Naive thymus-derived CD8-positive, alpha-beta T cell (primary cell): Measurements from ENCODE around the gene SH3BGR. TPM values are rescaled to one million over a fixed set of nuclear protein-coding genes. Genes with fewer than 3 reads are reported as not detected.

Experiments
- ATAC-seq, 2 donors: fragments of 150-1000 bp; cut with Tn5 transposase in 1 of 2; sonication (Bioruptor Pico), chemical (Tn5 transposase) in 1 of 2; 1 replicate in 1 of 2; 2 replicates in 1 of 2; pipeline ENCODE4 v1.10.0; 2021; ENCODE audit warnings: mild to moderate bottlenecking in 2 of 2, moderate library complexity in 2 of 2
- POLR2A ChIA-PET: fragments of 350-600 bp; sonication (Branson Sonifier 250); formaldehyde crosslinking; loops from one replicate; lab custom pipeline; 2021; ENCODE audit warnings: antibody characterized with exemption; lab: Charles Lee
- DNase-seq, 10 donors: peaks; one replicate each; pipeline versions ENCODE4 v3.0.0 to v3.0.0-alpha.2; 2020 to 2022
- H3K27ac Mint-ChIP-seq, 10 donors: one replicate each; pipeline ENCODE4 v1.8.0; 2020 to 2022; ENCODE audit warnings: mild to moderate bottlenecking in 10 of 10, mixed read lengths in 10 of 10, moderate library complexity in 4 of 10, inconsistent platforms in 1 of 10
- H3K27me3 Mint-ChIP-seq, 5 donors: one replicate each; pipeline ENCODE4 v1.8.0; 2021 to 2022; ENCODE audit warnings: mixed read lengths in 5 of 5
- H3K36me3 Mint-ChIP-seq, 3 donors: one replicate each; pipeline ENCODE4 v1.8.0; 2020 to 2022; ENCODE audit warnings: mixed read lengths in 3 of 3, mild to moderate bottlenecking in 2 of 3, inconsistent platforms in 1 of 3
- H3K4me1 Mint-ChIP-seq, 4 donors: one replicate each; pipeline ENCODE4 v1.8.0; 2021 to 2022; ENCODE audit warnings: mixed read lengths in 4 of 4
- H3K4me3 Mint-ChIP-seq, 10 donors: one replicate each; pipeline ENCODE4 v1.8.0; 2020 to 2022; ENCODE audit warnings: mild to moderate bottlenecking in 10 of 10, mixed read lengths in 10 of 10, moderate library complexity in 6 of 10, inconsistent platforms in 1 of 10
- H3K9me3 Mint-ChIP-seq, 9 donors: one replicate each; pipeline ENCODE4 v1.8.0; 2020 to 2022; ENCODE audit warnings: mixed read lengths in 9 of 9, mild to moderate bottlenecking in 3 of 9, inconsistent platforms in 1 of 9, moderate library complexity in 1 of 9
- polyA plus RNA-seq, 3 donors: library from polyadenylated mRNA; unstranded; fragments of 300-500 nt; fragmentation: Illumina TruSeq; gene quantifications; one replicate each; pipeline ENCODE4 v1.2.3, GENCODE V29; 2021
- total RNA-seq, 8 experiments: library from RNA in 2 of 8; stranded (reverse) in 2 of 8; gene quantifications; one replicate each; pipeline ENCODE4 v1.2.3 and lab custom pipeline; 2021 to 2026

The SH3BGR gene
- total and polyA plus RNA-seq, 5 experiments from 2014 or later, result 2.1 to 5.7 (median 3.5) TPM

DNA sequence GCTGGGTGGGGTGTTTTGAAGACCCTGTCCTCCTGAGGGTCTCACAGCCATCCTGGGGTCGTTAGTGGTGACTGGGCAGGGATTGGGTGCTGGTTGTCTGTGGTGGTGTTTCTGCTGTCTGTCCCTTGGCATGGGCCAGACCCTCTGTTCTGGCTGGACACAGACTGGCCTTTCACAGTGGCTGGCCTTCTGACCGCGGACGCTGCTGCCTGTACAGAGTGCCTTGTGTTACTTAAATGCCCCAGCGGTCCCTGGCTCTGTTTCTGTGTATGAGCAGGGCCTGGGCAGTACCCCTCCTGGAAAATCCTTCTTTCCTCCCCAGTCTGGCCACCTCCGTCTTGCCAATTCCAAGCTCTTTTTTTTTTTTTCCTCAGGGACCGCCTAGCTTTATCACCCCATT is 50.9 kb downstream of the SH3BGR start:
- peaks cover 0 to 14% (median 2%) of the 10 kb centered on the region in 3 donors for H3K36me3 Mint-ChIP-seq
- no peak overlapping the region for H3K4me3 Mint-ChIP-seq

DNA sequence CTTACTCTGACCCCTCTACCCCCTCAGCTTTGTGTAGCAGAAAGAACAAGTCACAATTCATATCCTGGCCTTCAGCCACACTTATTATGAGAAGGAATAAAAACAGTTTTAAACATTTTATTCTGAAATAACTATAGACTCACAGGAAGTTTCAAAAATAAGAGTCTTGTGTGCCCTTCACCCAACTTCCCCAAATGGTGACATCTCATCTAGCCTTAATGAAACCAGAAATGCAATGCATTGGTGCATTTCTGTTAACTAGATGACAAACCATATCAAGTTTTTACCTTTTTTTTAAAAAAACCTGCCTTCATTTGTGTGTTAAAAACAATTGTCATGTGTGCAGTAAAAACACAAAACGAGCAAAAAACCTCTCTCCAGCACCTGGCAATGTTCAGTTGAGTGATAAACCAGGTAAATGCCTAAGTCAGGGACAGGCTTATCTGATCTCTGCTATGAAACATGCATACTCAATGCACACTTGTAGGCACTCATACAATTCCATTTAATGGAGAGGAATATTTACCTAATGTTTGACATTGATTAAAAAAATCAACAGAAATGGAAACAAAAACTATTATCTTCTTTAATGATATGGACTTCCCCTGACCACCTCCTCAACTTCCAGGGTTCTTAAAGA is 51.5 kb downstream of the SH3BGR start:
- Mint-ChIP-seq H3K4me3 (no peak overlapping the region), H3K27ac (no peak overlapping the region), H3K27me3 (no peaks in the 10 kb centered on the region), H3K4me1 (no peaks in the 10 kb centered on the region), H3K36me3 (peaks cover 0 to 14% (median 2%) of the 10 kb centered on the region in 3 donors), H3K9me3 (peaks cover 0 to 12% (median 0%) of the 10 kb centered on the region in 9 donors)
- DNase-seq (no peak), ATAC-seq (no peak)
- POLR2A ChIA-PET, result no interaction called here

More for the DNA sequence above, 50.9 kb downstream of the SH3BGR start:
- POLR2A ChIA-PET, result no interaction called here
- no peaks in the 10 kb centered on the region for H3K4me1 Mint-ChIP-seq
- H3K9me3 Mint-ChIP-seq, result peaks cover 0 to 12% (median 0%) of the 10 kb centered on the region in 9 donors
- no peak for DNase-seq
- no peak for ATAC-seq
- no peaks in the 10 kb centered on the region for H3K27me3 Mint-ChIP-seq
- no peak overlapping the region for H3K27ac Mint-ChIP-seq

- no peaks in the 10 kb centered on the region for H3K4me1 Mint-ChIP-seq
- H3K27me3 Mint-ChIP-seq, result no peaks in the 10 kb centered on the region
- DNase-seq (no peak), ATAC-seq (no peak)
- no peak overlapping the region for H3K27ac Mint-ChIP-seq
- peaks cover 0 to 14% (median 2%) of the 10 kb centered on the region in 3 donors for H3K36me3 Mint-ChIP-seq
- H3K9me3 Mint-ChIP-seq, result peaks cover 0 to 12% (median 0%) of the 10 kb centered on the region in 9 donors
- H3K4me3 Mint-ChIP-seq, result no peak overlapping the region
- POLR2A ChIA-PET, result no interaction called here
These were observed 52.5 kb downstream of the SH3BGR start for GRCh38 chr21:39504230-39504629.

DNA sequence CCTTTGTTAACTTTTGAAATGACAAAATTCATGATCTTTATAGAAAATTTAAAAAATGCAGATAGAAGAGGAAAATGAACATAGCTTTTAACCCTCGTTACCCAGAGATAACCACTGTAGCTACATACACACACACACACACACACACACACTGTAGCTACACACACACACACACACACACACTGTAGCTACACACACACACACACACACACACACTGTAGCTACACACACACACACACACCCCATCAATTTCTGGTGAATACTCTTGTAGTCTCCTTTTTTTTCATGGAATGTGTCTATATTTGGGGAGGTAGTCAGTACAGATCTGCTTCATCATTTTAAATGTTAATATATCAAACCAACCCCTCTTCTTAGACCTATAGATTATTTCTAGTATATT is 58.5 kb downstream of the SH3BGR start:
- no peak overlapping the region for H3K4me3 Mint-ChIP-seq
- H3K9me3 Mint-ChIP-seq, result peaks cover 0 to 12% (median 0%) of the 10 kb centered on the region in 9 donors
- no peak overlapping the region for H3K27ac Mint-ChIP-seq
- H3K36me3 Mint-ChIP-seq, result peaks cover 0 to 14% (median 2%) of the 10 kb centered on the region in 3 donors
- POLR2A ChIA-PET, result no interaction called here
- no peaks in the 10 kb centered on the region for H3K27me3 Mint-ChIP-seq
- ATAC-seq (no peak), DNase-seq (no peak)
- H3K4me1 Mint-ChIP-seq, result peaks cover 0 to 3% (median 0%) of the 10 kb centered on the region in 4 donors

- DNase-seq (no peak), ATAC-seq (no peak)
- Mint-ChIP-seq H3K27ac (peak overlapping the region in 2 of 10 donors; percentile 36 to 81), H3K27me3 (no peaks in the 10 kb centered on the region), H3K4me1 (peaks cover 0 to 3% (median 0%) of the 10 kb centered on the region in 4 donors), H3K36me3 (peaks cover 0 to 10% (median 4%) of the 10 kb centered on the region in 3 donors), H3K4me3 (no peak overlapping the region), H3K9me3 (peaks cover 0 to 10% (median 0%) of the 10 kb centered on the region in 9 donors)
- POLR2A ChIA-PET, result no interaction called here
These were observed 59.3 kb downstream of the SH3BGR start for GRCh38 chr21:39511102-39511501.

- Mint-ChIP-seq H3K27ac (no peak overlapping the region), H3K4me1 (peaks cover 0 to 6% (median 4%) of the 10 kb centered on the region in 4 donors), H3K4me3 (no peak overlapping the region), H3K9me3 (no peaks in the 10 kb centered on the region), H3K36me3 (peaks cover 0 to 2% (median 0%) of the 10 kb centered on the region in 3 donors), H3K27me3 (peaks cover 0 to 3% (median 0%) of the 10 kb centered on the region in 5 donors)
- POLR2A ChIA-PET, result no interaction called here
- DNase-seq (no peak), ATAC-seq (no peak)
These were observed 62.0 kb downstream of the SH3BGR start for GRCh38 chr21:39513735-39514134.

GRCh38 chr21:39515684-39516472 is 64.1 kb downstream of the SH3BGR start:
- no peak for ATAC-seq
- POLR2A ChIA-PET, result no interaction called here
- H3K27me3 Mint-ChIP-seq, result peaks cover 0 to 4% (median 2%) of the 10 kb centered on the region in 5 donors
- H3K9me3 Mint-ChIP-seq, result no peaks in the 10 kb centered on the region
- DNase-seq, result no peak
- H3K4me1 Mint-ChIP-seq, result peaks cover 0 to 6% (median 4%) of the 10 kb centered on the region in 4 donors
- H3K4me3 Mint-ChIP-seq, result no peak overlapping the region
- H3K36me3 Mint-ChIP-seq, result peaks cover 0 to 2% (median 0%) of the 10 kb centered on the region in 3 donors
- no peak overlapping the region for H3K27ac Mint-ChIP-seq

DNA sequence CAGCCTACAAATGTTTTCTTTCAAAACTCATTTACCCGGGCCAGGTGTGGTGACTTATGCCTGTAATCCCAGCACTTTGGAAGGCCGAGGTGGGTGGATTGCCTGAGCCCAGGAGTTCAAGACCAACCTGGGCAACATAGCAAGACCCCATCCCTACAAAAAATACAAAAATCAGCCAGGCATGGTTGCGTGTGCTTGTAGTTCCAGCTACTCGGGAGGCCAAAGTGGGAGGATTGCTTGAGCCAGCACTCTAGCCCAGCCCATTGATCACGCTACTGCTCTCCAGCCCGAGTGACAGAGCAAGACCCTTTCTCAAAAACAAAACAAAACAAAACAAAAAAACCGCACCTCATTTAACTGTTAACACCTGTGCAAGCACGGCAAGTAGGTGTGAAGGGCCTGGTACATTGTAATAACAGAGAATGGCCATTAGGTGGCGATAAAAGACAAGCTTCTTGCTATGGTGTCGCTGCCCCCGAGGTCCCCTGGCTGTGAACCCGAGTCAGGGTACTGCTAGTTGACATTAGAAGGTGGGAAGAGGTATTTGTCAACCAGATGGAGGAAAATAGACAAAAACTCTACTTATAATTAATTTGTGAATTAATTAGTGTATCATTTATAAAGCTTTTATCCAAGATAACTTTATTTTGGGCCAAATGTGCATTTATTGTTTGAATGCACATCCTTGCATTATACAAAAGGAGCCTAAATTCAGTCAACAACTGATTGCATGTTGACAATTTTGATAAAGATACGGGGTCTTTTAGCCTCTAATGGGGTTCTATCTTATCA is 66.5 kb downstream of the SH3BGR start:
- ATAC-seq, result peak; percentile 65 to 72
- Mint-ChIP-seq H3K4me3 (no peak overlapping the region), H3K27me3 (peaks cover 0 to 4% (median 2%) of the 10 kb centered on the region in 5 donors), H3K36me3 (peaks cover 0 to 2% (median 0%) of the 10 kb centered on the region in 3 donors), H3K9me3 (no peaks in the 10 kb centered on the region), H3K4me1 (peaks cover 0 to 6% (median 2%) of the 10 kb centered on the region in 4 donors), H3K27ac (peak overlapping the region in 1 of 10 donors; percentile 2)
- POLR2A ChIA-PET, result no interaction called here
- DNase-seq, result peak; percentile 12 to 73 (median 40)

- H3K4me3 Mint-ChIP-seq, result no peak overlapping the region
- no peak for DNase-seq
- H3K9me3 Mint-ChIP-seq, result no peaks in the 10 kb centered on the region
- H3K27me3 Mint-ChIP-seq, result peaks cover 0 to 4% (median 2%) of the 10 kb centered on the region in 5 donors
- peaks cover 0 to 2% (median 0%) of the 10 kb centered on the region in 3 donors for H3K36me3 Mint-ChIP-seq
- ATAC-seq, result no peak
- POLR2A ChIA-PET, result no interaction called here
- H3K4me1 Mint-ChIP-seq, result peaks cover 0 to 6% (median 2%) of the 10 kb centered on the region in 4 donors
- no peak overlapping the region for H3K27ac Mint-ChIP-seq
These were observed 67.1 kb downstream of the SH3BGR start for GRCh38 chr21:39518847-39519210.

DNA sequence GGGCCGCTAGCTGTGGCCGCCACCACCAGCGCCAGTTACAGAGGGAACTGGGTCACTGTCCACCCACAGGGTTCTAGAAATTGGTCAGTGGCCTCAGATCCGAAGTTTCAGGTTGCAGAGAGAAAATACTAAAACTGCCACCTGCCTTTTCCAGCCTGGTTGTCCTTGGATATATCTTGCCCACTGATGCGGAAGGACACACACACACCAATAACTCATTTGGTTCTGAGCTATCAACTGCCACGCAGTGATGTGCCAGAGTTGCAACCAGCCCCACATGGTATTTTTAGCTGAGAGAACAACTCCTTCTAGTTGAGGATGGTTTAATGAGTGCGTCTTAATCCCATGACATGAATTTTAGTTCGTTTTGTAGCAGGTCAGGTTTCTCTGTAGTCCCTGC is 68.1 kb downstream of the SH3BGR start:
- no peak for DNase-seq
- H3K4me3 Mint-ChIP-seq, result no peak overlapping the region
- peaks cover 0 to 4% (median 2%) of the 10 kb centered on the region in 5 donors for H3K27me3 Mint-ChIP-seq
- ATAC-seq, result no peak
- H3K9me3 Mint-ChIP-seq, result no peaks in the 10 kb centered on the region
- no peak overlapping the region for H3K27ac Mint-ChIP-seq
- peaks cover 0 to 6% (median 2%) of the 10 kb centered on the region in 4 donors for H3K4me1 Mint-ChIP-seq
- peaks cover 0 to 2% (median 0%) of the 10 kb centered on the region in 3 donors for H3K36me3 Mint-ChIP-seq
- POLR2A ChIA-PET, result no interaction called here

DNA sequence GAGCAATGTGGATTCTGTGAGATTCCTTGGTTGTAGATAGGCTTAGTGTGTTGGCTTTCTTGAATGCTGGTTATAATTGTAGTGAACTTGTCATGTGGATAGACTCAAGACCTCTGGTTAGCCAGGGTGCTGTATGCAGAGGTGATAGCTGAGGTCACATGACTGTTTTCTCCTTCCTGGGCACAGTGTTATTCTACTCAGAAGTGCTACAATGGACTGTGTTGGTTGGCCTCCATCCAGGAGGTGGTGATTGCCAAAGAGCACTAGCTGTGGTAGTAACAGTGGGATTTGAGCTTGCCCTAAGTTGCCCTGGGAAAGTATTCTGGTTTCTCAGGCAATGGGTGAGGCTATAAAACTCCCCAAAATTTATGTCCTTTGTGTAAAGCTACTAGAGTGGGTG is 71.6 kb downstream of the SH3BGR start:
- POLR2A ChIA-PET, result no interaction called here
- ATAC-seq (no peak), DNase-seq (no peak)
- H3K4me1 Mint-ChIP-seq, result peaks cover 0 to 2% (median under 1%) of the 10 kb centered on the region in 4 donors
- no peaks in the 10 kb centered on the region for H3K36me3 Mint-ChIP-seq
- no peaks in the 10 kb centered on the region for H3K9me3 Mint-ChIP-seq
- no peak overlapping the region for H3K4me3 Mint-ChIP-seq
- H3K27me3 Mint-ChIP-seq, result peaks cover 3 to 26% (median 9%) of the 10 kb centered on the region in 5 donors
- H3K27ac Mint-ChIP-seq, result no peak overlapping the region

- no peak overlapping the region for H3K4me3 Mint-ChIP-seq
- H3K9me3 Mint-ChIP-seq, result no peaks in the 10 kb centered on the region
- H3K4me1 Mint-ChIP-seq, result no peaks in the 10 kb centered on the region
- POLR2A ChIA-PET, result no interaction called here
- ATAC-seq, result no peak
- no peak overlapping the region for H3K27ac Mint-ChIP-seq
- H3K27me3 Mint-ChIP-seq, result peaks cover 3 to 28% (median 14%) of the 10 kb centered on the region in 5 donors
- H3K36me3 Mint-ChIP-seq, result no peaks in the 10 kb centered on the region
- no peak for DNase-seq
These were observed 72.1 kb downstream of the SH3BGR start for GRCh38 chr21:39523915-39524314.
